ENCODE data around the gene F13A1.

F13A1 gene

GRCh38 chr6:6244624-6245023 is 75.8 kb downstream of the F13A1 start:
- no peak for DNase-seq (ENCODE audit: low read depth, low spot score)

- no peak for DNase-seq (ENCODE audit: low read depth, low spot score)
Measured at GRCh38 chr6:6243846-6244245, 76.6 kb downstream of the F13A1 start.

- DNase-seq (ENCODE audit: low read depth, low spot score): no peak
Measured at GRCh38 chr6:6239598-6240581, 80.6 kb downstream of the F13A1 start.

- no peak for DNase-seq (ENCODE audit: low read depth, low spot score)
Measured at GRCh38 chr6:6236730-6237469, 83.6 kb downstream of the F13A1 start.

- DNase-seq (ENCODE audit: low read depth, low spot score): no peak
Measured at GRCh38 chr6:6235786-6236185, 84.7 kb downstream of the F13A1 start.

- no peak for DNase-seq (ENCODE audit: low read depth, low spot score)
Measured at GRCh38 chr6:6234963-6235362, 85.5 kb downstream of the F13A1 start.

GRCh38 chr6:6230286-6230685 is 90.2 kb downstream of the F13A1 start:
- DNase-seq (ENCODE audit: low read depth, low spot score): no peak

GRCh38 chr6:6227896-6228295 is 92.6 kb downstream of the F13A1 start:
- DNase-seq (ENCODE audit: low read depth, low spot score): no peak

GRCh38 chr6:6225885-6226529 is 94.5 kb downstream of the F13A1 start:
- no peak for DNase-seq (ENCODE audit: low read depth, low spot score)

GRCh38 chr6:6224933-6225486 is 95.5 kb downstream of the F13A1 start:
- no peak for DNase-seq (ENCODE audit: low read depth, low spot score)

- DNase-seq (ENCODE audit: low read depth, low spot score): no peak
Measured at GRCh38 chr6:6221787-6222535, 98.5 kb downstream of the F13A1 start.

- no peak for DNase-seq (ENCODE audit: low read depth, low spot score)
Measured at GRCh38 chr6:6220718-6221117, 99.7 kb downstream of the F13A1 start.

- no peak for DNase-seq (ENCODE audit: low read depth, low spot score)
Measured at GRCh38 chr6:6219716-6220115, 100.7 kb downstream of the F13A1 start.

GRCh38 chr6:6218759-6219085 is 101.7 kb downstream of the F13A1 start:
- DNase-seq (ENCODE audit: low read depth, low spot score): no peak

- no peak for DNase-seq (ENCODE audit: low read depth, low spot score)
Measured at GRCh38 chr6:6217855-6218758, 102.4 kb downstream of the F13A1 start.

- no peak for DNase-seq (ENCODE audit: low read depth, low spot score)
Measured at GRCh38 chr6:6210994-6211393, 109.5 kb downstream of the F13A1 start.

GRCh38 chr6:6202886-6203285 is 117.6 kb downstream of the F13A1 start:
- no peak for DNase-seq (ENCODE audit: low read depth, low spot score)

GRCh38 chr6:6201200-6201599 is 119.3 kb downstream of the F13A1 start:
- DNase-seq (ENCODE audit: low read depth, low spot score): no peak

- no peak for DNase-seq (ENCODE audit: low read depth, low spot score)
Measured at GRCh38 chr6:6199678-6200077, 120.8 kb downstream of the F13A1 start.

GRCh38 chr6:6196762-6197161 is 123.7 kb downstream of the F13A1 start:
- no peak for DNase-seq (ENCODE audit: low read depth, low spot score)
